ENCODE measurements around the gene SLCO1B1.

GRCh38 chr12:21130998-21131397, at the start of gene SLCO1B1:
- TF ChIP-seq POLR2A (IDR thresholded peaks at IDR 0.05; ENCODE audit: low read length) (no peak), GATA1 (IDR thresholded peaks at IDR 0.05; ENCODE audit: low read depth, low read length) (no peak)
